HepG2 (cell line): ENCODE data around the gene INO80. TPM values are rescaled to one million over a fixed set of nuclear protein-coding genes. Genes with fewer than 3 reads are reported as not detected.

Experiments used
- CHD4 ChIP-seq: fragments of 200-600 bp; sonication (generic); IDR thresholded peaks from 2 replicates; pipeline ENCODE4 v1.7.0; 2017; ENCODE audit warnings: mild to moderate bottlenecking, low read length, borderline replicate concordance
- CREM ChIP-seq, 2 experiments: sonication (generic) in 1 of 2; formaldehyde crosslinking in 1 of 2; IDR thresholded peaks; 2 replicates each; pipeline versions ENCODE4 v1.4.0 to v1.6.1; 2016 to 2020; ENCODE audit warnings: antibody characterized with exemption in 1 of 2, mild to moderate bottlenecking in 1 of 2, missing genetic modification reagents in 1 of 2
- FOXK1 ChIP-seq: sonication (generic); formaldehyde crosslinking; IDR thresholded peaks from 2 replicates; pipeline ENCODE4 v1.4.0; 2020; ENCODE audit warnings: low read depth, missing genetic modification reagents, borderline replicate concordance
- HOXA7 ChIP-seq: sonication (generic); formaldehyde crosslinking; IDR thresholded peaks from 2 replicates; pipeline ENCODE4 v1.8.1; 2022; ENCODE audit warnings: mild to moderate bottlenecking, missing genetic modification reagents, moderate library complexity
- IKZF1 ChIP-seq: fragments of 450-650 bp; IDR thresholded peaks from 2 replicates; pipeline ENCODE4 v1.7.1; 2016
- MAF1 ChIP-seq: sonication (generic); formaldehyde crosslinking; IDR thresholded peaks from 2 replicates; pipeline ENCODE4 v1.5.0; 2020; ENCODE audit warnings: missing genetic modification reagents, borderline replicate concordance
- MEIS1 ChIP-seq: sonication (generic); formaldehyde crosslinking; IDR thresholded peaks from 2 replicates; pipeline ENCODE4 v1.9.0; 2021; ENCODE audit warnings: mild to moderate bottlenecking, missing genetic modification reagents, moderate library complexity, borderline replicate concordance
- PBX3 ChIP-seq: sonication (generic); formaldehyde crosslinking; IDR thresholded peaks from 2 replicates; pipeline ENCODE4 v1.8.1; 2023; ENCODE audit warnings: missing genetic modification reagents, inconsistent platforms, borderline replicate concordance
- POGZ ChIP-seq: sonication (generic); formaldehyde crosslinking; IDR thresholded peaks from 2 replicates; pipeline ENCODE4 v1.4.0; 2020; ENCODE audit warnings: mild to moderate bottlenecking, missing genetic modification reagents
- RBM22 ChIP-seq: fragments of 200-400 bp; formaldehyde crosslinking; optimal IDR thresholded peaks from 2 replicates; pipeline ENCODE3; 2017; ENCODE audit warnings: mild to moderate bottlenecking, low read length, moderate library complexity
- SIN3B ChIP-seq: fragments of 150-350 bp; IDR thresholded peaks from 2 replicates; pipeline ENCODE4 v1.6.1; 2014; ENCODE audit warnings: low read length
- SIX4 ChIP-seq: sonication (generic); formaldehyde crosslinking; IDR thresholded peaks from 2 replicates; pipeline ENCODE4 v1.4.0; 2020; ENCODE audit warnings: missing genetic modification reagents
- SP1 ChIP-seq, 2 experiments: fragments of 450-650 bp in 1 of 2; sonication (generic) in 1 of 2; formaldehyde crosslinking in 1 of 2; IDR thresholded peaks; 2 replicates each; pipeline versions ENCODE4 v1.4.0 to v1.6.1; 2016 to 2020; ENCODE audit warnings: missing genetic modification reagents in 1 of 2
- SP2 ChIP-seq: sonication (generic); formaldehyde crosslinking; IDR thresholded peaks from 2 replicates; pipeline ENCODE4 v1.5.1; 2020; ENCODE audit warnings: mild to moderate bottlenecking, missing genetic modification reagents
- SP5 ChIP-seq: IDR thresholded peaks from 2 replicates; pipeline ENCODE4 v1.6.1; 2016; ENCODE audit warnings: low read depth, borderline replicate concordance
- STAG1 ChIP-seq: sonication (generic); formaldehyde crosslinking; IDR thresholded peaks from 2 replicates; pipeline ENCODE4 v1.4.0; 2020; ENCODE audit warnings: missing genetic modification reagents
- TBL1XR1 ChIP-seq: fragments of 150-350 bp; IDR thresholded peaks from 2 replicates; pipeline ENCODE4 v1.6.1; 2014; ENCODE audit warnings: borderline replicate concordance, low read length; ENCODE audit not compliant: partially characterized antibody
- TCF7L2 ChIP-seq: IDR thresholded peaks from 2 replicates; pipeline ENCODE4 v1.6.1; 2011; ENCODE audit warnings: mild to moderate bottlenecking, low read depth, low read length, moderate library complexity
- WIZ ChIP-seq: sonication (generic); formaldehyde crosslinking; IDR thresholded peaks from 2 replicates; pipeline ENCODE4 v1.5.1; 2020; ENCODE audit warnings: mild to moderate bottlenecking, missing genetic modification reagents
- YEATS4 ChIP-seq: sonication (generic); formaldehyde crosslinking; IDR thresholded peaks from 2 replicates; pipeline ENCODE4 v1.4.0; 2020; ENCODE audit warnings: missing genetic modification reagents, borderline replicate concordance
- ZBTB33 ChIP-seq: sonication (generic); formaldehyde crosslinking; IDR thresholded peaks from 2 replicates; pipeline ENCODE4 v1.4.0; 2020; ENCODE audit warnings: missing genetic modification reagents
- ZFP37 ChIP-seq: sonication (generic); formaldehyde crosslinking; IDR thresholded peaks from 2 replicates; pipeline ENCODE4 v1.4.0; 2020; ENCODE audit warnings: missing genetic modification reagents, borderline replicate concordance
- ZNF512B ChIP-seq: sonication (generic); formaldehyde crosslinking; IDR thresholded peaks from 2 replicates; pipeline ENCODE4 v1.5.1; 2020; ENCODE audit warnings: missing genetic modification reagents, mild to moderate bottlenecking, borderline replicate concordance
- ZNF557 ChIP-seq: sonication (generic); formaldehyde crosslinking; IDR thresholded peaks from 2 replicates; pipeline ENCODE4 v1.4.0; 2020; ENCODE audit warnings: missing genetic modification reagents
- ZNF703 ChIP-seq: sonication (generic); formaldehyde crosslinking; IDR thresholded peaks from 2 replicates; pipeline ENCODE4 v1.5.1; 2020; ENCODE audit warnings: missing genetic modification reagents, mild to moderate bottlenecking, moderate library complexity, borderline replicate concordance
- polyA plus RNA-seq, 8 experiments: library from polyadenylated mRNA; depleted of rRNA in 3 of 8; stranded (reverse) in 7 of 8; unstranded in 1 of 8; fragments of >200 nt; fragmentation: Illumina TruSeq in 4 of 8; extraction: Trizol in 4 of 8; gene quantifications; 2 replicates each; pipeline versions ENCODE4 v1.2.1 to v1.2.3, GENCODE V29; 2011 to 2016; ENCODE audit warnings: low read depth in 4 of 8, missing spikeins in 1 of 8, mixed read lengths in 1 of 8; ENCODE audit not compliant: insufficient read depth in 1 of 8
- total RNA-seq, 5 experiments: library from RNA; depleted of rRNA; stranded (reverse); fragments of >200 nt; fragmentation: Illumina TruSeq; extraction: Trizol; gene quantifications; 2 replicates each; pipeline ENCODE4 v1.2.3, GENCODE V29; 2016; ENCODE audit warnings: low read depth in 1 of 5

Gene INO80
- total and polyA plus RNA-seq, 2 of the 13 experiments (the other 11 are each of a cell fraction or from before 2014, with no cell fraction given), result 3.6 to 14.8 TPM

GRCh38 chr15:41116116-41116961 lies at the start of gene INO80 (continued):
- TF ChIP-seq ZBTB33 (CRISPR knock-in tag) (no peak), SIN3B (no peak), ZNF557 (CRISPR knock-in tag) (no peak), FOXK1 (CRISPR knock-in tag) (peak; percentile 58), SP2 (CRISPR knock-in tag) (no peak), TCF7L2 (no peak), PBX3 (no peak), YEATS4 (CRISPR knock-in tag) (peak; percentile 92), TBL1XR1 (no peak), MAF1 (CRISPR knock-in tag) (no peak), SIX4 (CRISPR knock-in tag) (no peak; the same call in none of the 2 replicates), WIZ (peak; percentile 17; the same call in 1 of the 2 replicates), HOXA7 (no peak), RBM22 (no peak), SP5 (CRISPR knock-in tag) (peak; percentile 19; the same call in 1 of the 2 replicates), STAG1 (CRISPR knock-in tag) (no peak), IKZF1 (no peak), CHD4 (no peak), ZNF512B (0 out of 2 replicates have a peak, but pooled peaks have one; percentile 35), SP1 (IDR thresholded peaks at IDR 0.05) (no peak), SP1 (CRISPR knock-in tag; IDR thresholded peaks at IDR 0.05) (peak; percentile 51; the same call in 1 of the 2 replicates), POGZ (CRISPR knock-in tag) (peak; percentile 75), MEIS1 (CRISPR knock-in tag) (peak; percentile 71), ZNF703 (CRISPR knock-in tag) (no peak), CREM (IDR thresholded peaks at IDR 0.05) (peak; percentile 85), CREM (CRISPR knock-in tag; IDR thresholded peaks at IDR 0.05) (no peak), ZFP37 (CRISPR knock-in tag) (no peak)
